ENCODE data around the gene RNF212B. TPM values are rescaled to one million over a fixed set of nuclear protein-coding genes. Genes with fewer than 3 reads are reported as not detected.

The RNF212B gene
- total and polyA plus RNA-seq, 2 experiments from 2014 or later: not detected

- peak overlapping the region; percentile 73 for H3K4me2 ChIP-seq (ENCODE audit: unreplicated experiment)
- H3K9ac ChIP-seq: peak overlapping the region; percentile 75
- H3K27me3 ChIP-seq (replicated peaks; ENCODE audit: insufficient read depth): no peaks in the 10 kb centered on the region
- no peaks in the 10 kb centered on the region for H3K9me3 ChIP-seq (ENCODE audit: low read depth)
- peak overlapping the region; percentile 82 for H2AFZ ChIP-seq
- no peaks in the 10 kb centered on the region for H4K20me1 ChIP-seq (ENCODE audit: insufficient read depth)
- peak overlapping the region; percentile 63 for H3K4me3 ChIP-seq
- WGBS, 2 experiments (ENCODE audit: low coverage in 1 of 2, low lambda C conversion rate in 2 of 2, missing lambda C conversion rate in 2 of 2): 80 to 84% methylated on average over 17 of the region's 17 CpGs
- H3K79me2 ChIP-seq (ENCODE audit: insufficient read depth): peaks cover 60% of the 10 kb centered on the region
- H3K9me2 ChIP-seq (ENCODE audit: insufficient read depth): no peaks in the 10 kb centered on the region
- in situ Hi-C loops (cut with MboI): no loop called here
- peak overlapping the region; percentile 94 for H3K27ac ChIP-seq
- TF ChIP-seq EZH2phosphoT487 (IDR thresholded peaks at IDR 0.05; ENCODE audit: insufficient read depth, low read depth): no peak
- TF ChIP-seq EZH2 (IDR thresholded peaks at IDR 0.05; ENCODE audit: insufficient read depth, poor library complexity, severe bottlenecking): no peak
- peaks cover 50% of the 10 kb centered on the region for H3F3A ChIP-seq (ENCODE audit: insufficient read depth)
- peaks cover 25% of the 10 kb centered on the region for H3K36me3 ChIP-seq (ENCODE audit: low read depth)
- DNase-seq: no peak
- H3K4me1 ChIP-seq (ENCODE audit: insufficient read depth): peaks cover 8% of the 10 kb centered on the region
These were observed 82.2 kb downstream of the RNF212B start for GRCh38 chr14:23319746-23320583.

- Histone ChIP-seq H4K20me1 (ENCODE audit: insufficient read depth) (no peaks in the 10 kb centered on the region), H3K4me3 (peak within 1 kb of the TSS; percentile 86), H3K9me3 (ENCODE audit: low read depth) (no peaks in the 10 kb centered on the region), H3K9me2 (ENCODE audit: insufficient read depth) (no peaks in the 10 kb centered on the region), H3K36me3 (ENCODE audit: low read depth) (peaks cover 29% of the 10 kb centered on the region), H3K27me3 (replicated peaks; ENCODE audit: insufficient read depth) (no peaks in the 10 kb centered on the region), H3K9ac (peak within 1 kb of the TSS; percentile 97), H3K27ac (peak within 1 kb of the TSS; percentile 94), H3F3A (ENCODE audit: insufficient read depth) (peaks cover 48% of the 10 kb centered on the region), H2AFZ (peak within 1 kb of the TSS; percentile 82), H3K79me2 (ENCODE audit: insufficient read depth) (peaks cover 52% of the 10 kb centered on the region), H3K4me1 (ENCODE audit: insufficient read depth) (peaks cover 8% of the 10 kb centered on the region), H3K4me2 (ENCODE audit: unreplicated experiment) (peak within 1 kb of the TSS; percentile 93)
- DNase-seq: peak; percentile 100
- TF ChIP-seq EZH2 (IDR thresholded peaks at IDR 0.05; ENCODE audit: insufficient read depth, poor library complexity, severe bottlenecking): no peak
- TF ChIP-seq EZH2phosphoT487 (IDR thresholded peaks at IDR 0.05; ENCODE audit: insufficient read depth, low read depth): no peak
- in situ Hi-C loops (cut with MboI): no loop called here
- WGBS, 2 experiments (ENCODE audit: low coverage in 1 of 2, low lambda C conversion rate in 2 of 2, missing lambda C conversion rate in 2 of 2): 1 to 4% methylated on average over 47 to 59 of the region's 63 CpGs
These were observed 83.1 kb downstream of the RNF212B start, which contains the start of gene PABPN1 for GRCh38 chr14:23320584-23321571. Gene PABPN1, plus strand, starts transcription at chr14:23321457. Its CDS starts 13 bp downstream, at chr14:23321470.

GRCh38 chr14:23321572-23322547 lies 84.1 kb downstream of the RNF212B start:
- Histone ChIP-seq H3K9me3 (ENCODE audit: low read depth) (no peaks in the 10 kb centered on the region), H3K9me2 (ENCODE audit: insufficient read depth) (no peaks in the 10 kb centered on the region), H3K4me3 (peak overlapping the region; percentile 86), H3K27me3 (replicated peaks; ENCODE audit: insufficient read depth) (no peaks in the 10 kb centered on the region), H3K27ac (peak overlapping the region; percentile 91), H3K79me2 (ENCODE audit: insufficient read depth) (peaks cover 42% of the 10 kb centered on the region), H3K4me2 (ENCODE audit: unreplicated experiment) (peak overlapping the region; percentile 93), H4K20me1 (ENCODE audit: insufficient read depth) (no peaks in the 10 kb centered on the region), H3F3A (ENCODE audit: insufficient read depth) (peaks cover 56% of the 10 kb centered on the region), H2AFZ (0 out of 2 replicates have a peak overlapping the region, but pooled peaks have one; percentile 10), H3K9ac (peak overlapping the region; percentile 97), H3K36me3 (ENCODE audit: low read depth) (peaks cover 33% of the 10 kb centered on the region), H3K4me1 (ENCODE audit: insufficient read depth) (peaks cover 8% of the 10 kb centered on the region)
- in situ Hi-C loops (cut with MboI): no loop called here
- WGBS, 2 experiments (ENCODE audit: low coverage in 1 of 2, low lambda C conversion rate in 2 of 2, missing lambda C conversion rate in 2 of 2): 0 to 1% methylated on average over 29 to 56 of the region's 64 CpGs
- TF ChIP-seq EZH2phosphoT487 (IDR thresholded peaks at IDR 0.05; ENCODE audit: insufficient read depth, low read depth) (no peak), EZH2 (IDR thresholded peaks at IDR 0.05; ENCODE audit: insufficient read depth, poor library complexity, severe bottlenecking) (no peak)
- peak; percentile 88 for DNase-seq

Small RNA genes within 50 kb of the gene (small RNA-seq; reads per million reads assigned to genes)
- gene AL049829.1 (ENCODE audit: low read depth, low replicate concordance) (not detected), gene RNU6-1046P (ENCODE audit: low read depth, low replicate concordance) (not detected)

Other genes with a start within 250 kb of the RNF212B start
- gene C14orf93, start 227.8 kb upstream of the RNF212B start, total RNA-seq (2014; rRNA removed; shearing (Covaris generic)): 7.1 and 11.4 TPM in 2 replicates
- gene C14orf93, start 227.8 kb upstream of the RNF212B start, polyA plus RNA-seq (2016; fragmentation: Nextera tagmentation; extraction: Ambion mirVana): 2.2 and 3.4 TPM in 2 replicates
- 217 and 263 TPM in 2 replicates for gene PSMB5, start 203.0 kb upstream of the RNF212B start, total RNA-seq (2014; rRNA removed; shearing (Covaris generic))
- 274 and 277 TPM in 2 replicates for gene PSMB5, start 203.0 kb upstream of the RNF212B start, polyA plus RNA-seq (2016; fragmentation: Nextera tagmentation; extraction: Ambion mirVana)
- not detected in 2 replicates for gene PSMB11, start 195.7 kb upstream of the RNF212B start, total RNA-seq (2014; rRNA removed; shearing (Covaris generic))
- gene PSMB11, start 195.7 kb upstream of the RNF212B start, polyA plus RNA-seq (2016; fragmentation: Nextera tagmentation; extraction: Ambion mirVana): not detected in 2 replicates
- gene CDH24, start 180.4 kb upstream of the RNF212B start, total RNA-seq (2014; rRNA removed; shearing (Covaris generic)): 3.8 and 5.6 TPM in 2 replicates
- 1.0 and 1.5 TPM in 2 replicates for gene CDH24, start 180.4 kb upstream of the RNF212B start, polyA plus RNA-seq (2016; fragmentation: Nextera tagmentation; extraction: Ambion mirVana)
- 61.0 and 63.7 TPM in 2 replicates for gene ACIN1, start 142.8 kb upstream of the RNF212B start, total RNA-seq (2014; rRNA removed; shearing (Covaris generic))
- 28.8 and 35.5 TPM in 2 replicates for gene ACIN1, start 142.8 kb upstream of the RNF212B start, polyA plus RNA-seq (2016; fragmentation: Nextera tagmentation; extraction: Ambion mirVana)
- 48.7 and 55.5 TPM in 2 replicates for gene C14orf119, start 142.4 kb upstream of the RNF212B start, total RNA-seq (2014; rRNA removed; shearing (Covaris generic))
- gene C14orf119, start 142.4 kb upstream of the RNF212B start, polyA plus RNA-seq (2016; fragmentation: Nextera tagmentation; extraction: Ambion mirVana): 157 and 166 TPM in 2 replicates
- not detected in 2 replicates for gene CIROP, start 132.9 kb upstream of the RNF212B start, total RNA-seq (2014; rRNA removed; shearing (Covaris generic))
- gene CIROP, start 132.9 kb upstream of the RNF212B start, polyA plus RNA-seq (2016; fragmentation: Nextera tagmentation; extraction: Ambion mirVana): 0.09 TPM in 1 of 2 replicates, not detected in the other
- not detected in 2 replicates for gene CEBPE, start 118.7 kb upstream of the RNF212B start, total RNA-seq (2014; rRNA removed; shearing (Covaris generic))
- gene CEBPE, start 118.7 kb upstream of the RNF212B start, polyA plus RNA-seq (2016; fragmentation: Nextera tagmentation; extraction: Ambion mirVana): not detected in 2 replicates
- gene SLC7A8, start 54.3 kb upstream of the RNF212B start, total RNA-seq (2014; rRNA removed; shearing (Covaris generic)): 2.7 and 6.7 TPM in 2 replicates
- 9.8 and 9.9 TPM in 2 replicates for gene SLC7A8, start 54.3 kb upstream of the RNF212B start, polyA plus RNA-seq (2016; fragmentation: Nextera tagmentation; extraction: Ambion mirVana)
- gene HOMEZ, start 48.2 kb downstream of the RNF212B start, total RNA-seq (2014; rRNA removed; shearing (Covaris generic)): 7.6 and 8.7 TPM in 2 replicates
- gene HOMEZ, start 48.2 kb downstream of the RNF212B start, polyA plus RNA-seq (2016; fragmentation: Nextera tagmentation; extraction: Ambion mirVana): 5.0 and 5.8 TPM in 2 replicates
- gene PPP1R3E, start 64.9 kb downstream of the RNF212B start, total RNA-seq (2014; rRNA removed; shearing (Covaris generic)): 4.1 and 4.3 TPM in 2 replicates
- gene PPP1R3E, start 64.9 kb downstream of the RNF212B start, polyA plus RNA-seq (2016; fragmentation: Nextera tagmentation; extraction: Ambion mirVana): 1.4 and 1.6 TPM in 2 replicates
- gene BCL2L2, start 68.9 kb downstream of the RNF212B start, total RNA-seq (2014; rRNA removed; shearing (Covaris generic)): 22.5 and 35.0 TPM in 2 replicates
- gene BCL2L2, start 68.9 kb downstream of the RNF212B start, polyA plus RNA-seq (2016; fragmentation: Nextera tagmentation; extraction: Ambion mirVana): 6.4 and 8.1 TPM in 2 replicates
- 60.3 and 65.5 TPM in 2 replicates for gene PABPN1, start 83.5 kb downstream of the RNF212B start, total RNA-seq (2014; rRNA removed; shearing (Covaris generic))
- 57.8 and 61.2 TPM in 2 replicates for gene PABPN1, start 83.5 kb downstream of the RNF212B start, polyA plus RNA-seq (2016; fragmentation: Nextera tagmentation; extraction: Ambion mirVana)
- gene SLC22A17, start 115.0 kb downstream of the RNF212B start, total RNA-seq (2014; rRNA removed; shearing (Covaris generic)): 32.8 and 42.3 TPM in 2 replicates
- gene SLC22A17, start 115.0 kb downstream of the RNF212B start, polyA plus RNA-seq (2016; fragmentation: Nextera tagmentation; extraction: Ambion mirVana): 16.5 and 20.4 TPM in 2 replicates
- 8.6 and 17.3 TPM in 2 replicates for gene EFS, start 127.2 kb downstream of the RNF212B start, total RNA-seq (2014; rRNA removed; shearing (Covaris generic))
- 3.9 and 4.2 TPM in 2 replicates for gene EFS, start 127.2 kb downstream of the RNF212B start, polyA plus RNA-seq (2016; fragmentation: Nextera tagmentation; extraction: Ambion mirVana)
- not detected in 2 replicates for gene IL25, start 134.9 kb downstream of the RNF212B start, total RNA-seq (2014; rRNA removed; shearing (Covaris generic))
- gene IL25, start 134.9 kb downstream of the RNF212B start, polyA plus RNA-seq (2016; fragmentation: Nextera tagmentation; extraction: Ambion mirVana): not detected in 2 replicates
- gene CMTM5, start 139.1 kb downstream of the RNF212B start, total RNA-seq (2014; rRNA removed; shearing (Covaris generic)): not detected in 2 replicates
- not detected in 2 replicates for gene CMTM5, start 139.1 kb downstream of the RNF212B start, polyA plus RNA-seq (2016; fragmentation: Nextera tagmentation; extraction: Ambion mirVana)
- not detected in 2 replicates for gene MYH6, start 170.3 kb downstream of the RNF212B start, total RNA-seq (2014; rRNA removed; shearing (Covaris generic))
- gene MYH6, start 170.3 kb downstream of the RNF212B start, polyA plus RNA-seq (2016; fragmentation: Nextera tagmentation; extraction: Ambion mirVana): 0.80 TPM in 1 of 2 replicates, not detected in the other
- not detected in 2 replicates for gene MYH7, start 197.7 kb downstream of the RNF212B start, total RNA-seq (2014; rRNA removed; shearing (Covaris generic))
- not detected in 2 replicates for gene MYH7, start 197.7 kb downstream of the RNF212B start, polyA plus RNA-seq (2016; fragmentation: Nextera tagmentation; extraction: Ambion mirVana)
- gene NGDN, start 231.8 kb downstream of the RNF212B start, total RNA-seq (2014; rRNA removed; shearing (Covaris generic)): 13.9 and 25.9 TPM in 2 replicates
- gene NGDN, start 231.8 kb downstream of the RNF212B start, polyA plus RNA-seq (2016; fragmentation: Nextera tagmentation; extraction: Ambion mirVana): 39.9 TPM in 2 replicates